Cardiac fibroblast (primary cell): ENCODE results near the gene MEGF11.

Experiments used
- DNase-seq, 2 donors: peaks; one replicate each; pipeline versions ENCODE4 v3.0.0 to v3.0.0-alpha.2; 2010; ENCODE audit warnings: low read depth in 2 of 2
- H3K4me3 ChIP-seq, 2 donors: replicated peaks in 1 of 2; 1 replicate in 1 of 2; 2 replicates in 1 of 2; pipeline ENCODE4 v1.5.1; 2011; ENCODE audit warnings: low read depth in 2 of 2, low read length in 2 of 2, mild to moderate bottlenecking in 2 of 2, moderate library complexity in 1 of 2
- CTCF ChIP-seq: IDR thresholded peaks from one replicate; pipeline ENCODE4 v1.5.1; 2011; ENCODE audit warnings: low read depth, mild to moderate bottlenecking, low read length, inconsistent platforms

Gene MEGF11

GRCh38 chr15:66239514-66239913 lies 14.0 kb downstream of the MEGF11 start:
- no peak for TF ChIP-seq CTCF
- DNase-seq = no peak
- no peak overlapping the region for H3K4me3 ChIP-seq

GRCh38 chr15:66238318-66238717 lies 15.2 kb downstream of the MEGF11 start:
- DNase-seq = no peak
- no peak for TF ChIP-seq CTCF
- H3K4me3 ChIP-seq = no peak overlapping the region

GRCh38 chr15:66237513-66238235 lies 15.9 kb downstream of the MEGF11 start:
- H3K4me3 ChIP-seq = no peak overlapping the region
- no peak for DNase-seq
- no peak for TF ChIP-seq CTCF

GRCh38 chr15:66236806-66237375 lies 16.7 kb downstream of the MEGF11 start:
- no peak for DNase-seq
- TF ChIP-seq CTCF = no peak

GRCh38 chr15:66235866-66236265 lies 17.7 kb downstream of the MEGF11 start:
- no peak for TF ChIP-seq CTCF
- no peak overlapping the region for H3K4me3 ChIP-seq
- DNase-seq = no peak

More at GRCh38 chr15:66236806-66237375, 16.7 kb downstream of the MEGF11 start:
- H3K4me3 ChIP-seq = no peak overlapping the region

GRCh38 chr15:66234798-66235197 lies 18.8 kb downstream of the MEGF11 start:
- TF ChIP-seq CTCF = no peak
- DNase-seq = no peak
- H3K4me3 ChIP-seq = no peak overlapping the region
